HEK293T (cell line): ENCODE measurements around the gene PLA2G2D.

Source experiments
- CTCF ChIA-PET: fragments of 350-600 bp; formaldehyde crosslinking; extraction: SDS; loops from one replicate; lab custom pipeline; 2021; ENCODE audit warnings: antibody characterized with exemption, inconsistent platforms; lab: Yijun Ruan, JAX
- POLR2A ChIA-PET: fragments of 350-600 bp; formaldehyde crosslinking; extraction: SDS; loops from one replicate; lab custom pipeline; 2020; ENCODE audit warnings: antibody characterized with exemption, inconsistent platforms; lab: Yijun Ruan, JAX
- DNase-seq: peaks from one replicate; pipeline ENCODE4 v3.0.0; 2012; ENCODE audit warnings: mixed read lengths; ENCODE audit errors: extremely low spot score
- ARNT ChIP-seq: fragments of 450-650 bp; IDR thresholded peaks from 2 replicates; pipeline ENCODE4 v1.6.1; 2017; ENCODE audit warnings: mild to moderate bottlenecking
- BHLHE40 ChIP-seq: fragments of 450-650 bp; IDR thresholded peaks from 2 replicates; pipeline ENCODE4 v1.6.1; 2016; ENCODE audit warnings: mild to moderate bottlenecking, moderate library complexity, borderline replicate concordance
- CTBP1 ChIP-seq: fragments of 450-650 bp; IDR thresholded peaks from 2 replicates; pipeline ENCODE4 v1.6.1; 2016; ENCODE audit warnings: borderline replicate concordance
- ELF4 ChIP-seq: fragments of 450-650 bp; IDR thresholded peaks from 2 replicates; pipeline ENCODE4 v1.6.1; 2017; ENCODE audit warnings: antibody characterized with exemption
- FOXA1 ChIP-seq: fragments of 450-650 bp; IDR thresholded peaks from 2 replicates; pipeline ENCODE4 v1.6.1; 2016; ENCODE audit warnings: mild to moderate bottlenecking
- FOXK2 ChIP-seq: fragments of 450-650 bp; IDR thresholded peaks from 2 replicates; pipeline ENCODE4 v1.6.1; 2016; ENCODE audit warnings: mild to moderate bottlenecking
- FOXM1 ChIP-seq: fragments of 450-650 bp; IDR thresholded peaks from 2 replicates; pipeline ENCODE4 v1.6.1; 2017; ENCODE audit warnings: mild to moderate bottlenecking, borderline replicate concordance
- HDGF ChIP-seq: fragments of 450-650 bp; IDR thresholded peaks from 2 replicates; pipeline ENCODE4 v1.6.1; 2017; ENCODE audit warnings: antibody characterized with exemption, borderline replicate concordance
- L3MBTL2 ChIP-seq: fragments of 450-650 bp; conservative IDR thresholded peaks from 2 replicates; pipeline ENCODE4 v1.6.1; 2016; ENCODE audit warnings: mild to moderate bottlenecking
- LEF1 ChIP-seq: fragments of 450-650 bp; IDR thresholded peaks from 2 replicates; pipeline ENCODE4 v1.6.1; 2017; ENCODE audit warnings: mild to moderate bottlenecking, borderline replicate concordance
- NFRKB ChIP-seq: fragments of 450-650 bp; IDR thresholded peaks from 2 replicates; pipeline ENCODE4 v1.6.1; 2016; ENCODE audit warnings: mild to moderate bottlenecking, moderate library complexity
- SP1 ChIP-seq: fragments of 450-650 bp; IDR thresholded peaks from 2 replicates; pipeline ENCODE4 v1.6.1; 2017
- SUZ12 ChIP-seq: fragments of 450-650 bp; IDR thresholded peaks from 2 replicates; pipeline ENCODE4 v1.6.1; 2016; ENCODE audit warnings: mild to moderate bottlenecking
- TARDBP ChIP-seq: fragments of 450-650 bp; IDR thresholded peaks from 2 replicates; pipeline ENCODE4 v1.6.1; 2016
- ZNF384 ChIP-seq: fragments of 450-650 bp; IDR thresholded peaks from 2 replicates; pipeline ENCODE4 v1.6.1; 2016
- TF ChIP-seq, protein P1 (sequence below): fragments of 450-650 bp; IDR thresholded peaks from 2 replicates; pipeline ENCODE4 v1.6.1; 2016

The PLA2G2D gene

DNA sequence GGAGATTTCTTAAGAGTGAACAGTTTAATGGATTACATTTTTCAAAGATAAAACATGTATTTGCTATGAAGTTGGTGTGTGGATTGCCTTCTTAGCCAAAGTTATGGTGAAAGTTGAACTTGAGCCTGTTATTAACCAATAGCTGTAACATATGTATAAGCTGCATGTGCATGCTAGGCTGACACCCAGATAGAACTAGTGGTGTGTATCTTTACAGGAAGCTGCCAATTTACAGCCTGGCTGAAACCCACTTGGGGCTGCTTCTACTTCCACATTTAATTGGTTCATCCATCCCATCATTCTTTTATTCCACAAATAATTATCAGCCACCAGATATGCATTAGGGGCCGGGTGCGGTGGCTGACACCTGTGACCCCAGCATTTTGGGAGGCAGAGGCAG lies 46.1 kb downstream of the PLA2G2D start:
- ChIA-PET CTCF (no interaction called here), POLR2A (no interaction called here)
- no peak for DNase-seq
- no peak for TF ChIP-seq BHLHE40
- no peak for TF ChIP-seq TARDBP
- TF ChIP-seq NFRKB: no peak
- no peak for TF ChIP-seq ELF4
- no peak for TF ChIP-seq HDGF
- TF ChIP-seq ZNF384: no peak
- no peak for TF ChIP-seq SUZ12
- no peak for TF ChIP-seq CTBP1
- no peak for TF ChIP-seq FOXM1
- TF ChIP-seq ARNT: no peak

DNA sequence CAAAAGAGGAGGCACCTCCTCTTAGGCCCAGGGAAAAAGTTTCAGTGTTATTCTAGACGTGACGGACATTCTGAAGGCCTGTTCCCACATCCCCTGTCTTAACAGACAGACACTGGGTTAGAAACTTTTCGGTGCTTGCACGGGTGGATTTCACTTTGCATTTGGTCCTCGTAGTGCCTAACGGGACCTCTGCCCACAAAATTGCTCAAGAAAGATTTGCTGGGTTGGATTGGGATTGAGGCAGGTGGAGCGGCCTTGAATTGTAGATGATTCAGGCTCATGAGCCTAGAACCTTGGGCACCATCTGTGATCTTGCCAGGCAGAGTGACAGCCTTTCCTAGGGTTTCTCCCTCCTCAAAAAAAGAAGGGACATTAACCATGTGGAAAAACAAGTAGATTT lies 46.6 kb downstream of the PLA2G2D start:
- DNase-seq: no peak
- ChIA-PET POLR2A (no interaction called here), CTCF (no interaction called here)
- TF ChIP-seq FOXK2: no peak
- TF ChIP-seq SUZ12: no peak
- TF ChIP-seq TARDBP: no peak
- no peak for TF ChIP-seq ELF4
- TF ChIP-seq ARNT: no peak
- TF ChIP-seq BHLHE40: no peak
- no peak for TF ChIP-seq LEF1

DNA sequence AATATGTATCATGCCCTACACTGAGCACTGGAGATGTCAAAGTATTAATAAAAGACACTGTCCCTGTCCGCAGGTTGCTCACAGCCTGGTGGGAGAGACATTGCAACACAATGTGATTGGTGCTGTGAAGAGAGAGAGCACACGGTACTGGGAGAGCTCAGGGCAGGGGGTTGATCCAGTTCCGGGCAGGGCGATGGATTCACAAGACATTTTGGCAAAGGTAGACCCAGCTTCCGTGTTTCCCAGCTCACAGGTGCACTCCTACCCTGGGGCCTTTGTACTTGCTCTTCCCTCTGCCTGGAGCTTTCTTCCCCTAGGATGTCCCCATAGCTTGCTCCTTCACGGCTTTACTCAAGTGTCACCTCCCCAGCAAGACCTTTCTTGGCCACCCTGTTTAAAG lies 47.9 kb downstream of the PLA2G2D start:
- DNase-seq: no peak
- ChIA-PET POLR2A (no interaction called here), CTCF (no interaction called here)
- TF ChIP-seq SUZ12 (no peak), SP1 (no peak), BHLHE40 (no peak), LEF1 (no peak), FOXA1 (no peak), TARDBP (no peak), ELF4 (no peak), NFRKB (no peak), HDGF (no peak), FOXK2 (no peak), CTBP1 (no peak), ARNT (no peak), ZNF384 (no peak), FOXM1 (no peak), L3MBTL2 (no peak)
- TF ChIP-seq, protein P1, sequence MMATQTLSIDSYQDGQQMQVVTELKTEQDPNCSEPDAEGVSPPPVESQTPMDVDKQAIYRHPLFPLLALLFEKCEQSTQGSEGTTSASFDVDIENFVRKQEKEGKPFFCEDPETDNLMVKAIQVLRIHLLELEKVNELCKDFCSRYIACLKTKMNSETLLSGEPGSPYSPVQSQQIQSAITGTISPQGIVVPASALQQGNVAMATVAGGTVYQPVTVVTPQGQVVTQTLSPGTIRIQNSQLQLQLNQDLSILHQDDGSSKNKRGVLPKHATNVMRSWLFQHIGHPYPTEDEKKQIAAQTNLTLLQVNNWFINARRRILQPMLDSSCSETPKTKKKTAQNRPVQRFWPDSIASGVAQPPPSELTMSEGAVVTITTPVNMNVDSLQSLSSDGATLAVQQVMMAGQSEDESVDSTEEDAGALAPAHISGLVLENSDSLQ: no peak

DNA sequence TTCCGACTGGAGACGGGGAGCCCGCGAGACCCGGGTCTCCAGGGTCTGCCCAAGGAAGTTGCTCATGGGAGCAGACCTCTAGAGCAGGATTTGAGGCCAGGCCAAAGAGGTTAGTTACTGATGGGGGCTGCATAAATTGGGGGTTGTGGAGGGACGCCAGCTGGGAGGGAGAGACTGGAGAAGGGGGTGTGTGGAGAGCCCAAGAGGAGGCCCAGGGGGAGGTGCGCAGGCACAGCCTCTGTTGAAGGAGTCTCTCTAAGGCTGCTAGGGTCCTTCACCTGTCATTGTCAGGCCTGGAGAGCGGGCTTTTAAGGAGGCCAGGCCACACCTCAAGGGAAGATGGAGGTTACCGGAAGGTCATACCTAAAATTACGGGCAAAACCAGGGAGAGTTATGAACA lies 49.0 kb downstream of the PLA2G2D start:
- CTCF ChIA-PET: interaction anchor here (0.6 kb wide), 1 partner anchor 516 kb away, joined by 3 read pairs; no protein-coding TSS in a partner anchor

DNA sequence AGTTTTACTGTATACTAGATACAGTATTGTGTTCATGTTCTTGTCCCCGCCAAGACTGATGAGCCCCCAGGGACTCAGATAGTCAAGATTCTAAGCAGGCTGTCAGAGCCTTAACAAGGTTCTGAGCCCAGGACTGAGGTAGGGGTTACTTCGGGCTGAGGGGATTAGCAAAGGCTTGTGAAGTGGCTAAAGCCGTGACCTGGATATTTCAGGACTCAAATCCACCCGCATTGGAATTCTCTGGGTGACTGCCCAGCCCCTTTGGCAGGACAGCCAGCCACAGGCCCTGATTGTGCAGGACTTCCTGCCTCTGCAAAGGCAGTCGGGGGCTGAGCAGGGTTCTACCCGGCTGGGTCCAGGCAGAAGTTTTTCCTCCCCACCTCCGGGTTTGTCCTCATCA lies 49.5 kb downstream of the PLA2G2D start, which contains the start of gene PLA2G5:
Gene PLA2G5, plus strand, starts transcription at position 321 of the 400 bp plus-strand sequence. CDS start 14,637 bp downstream, outside the sequence.
- DNase-seq: no peak
- POLR2A ChIA-PET: no interaction called here
- CTCF ChIA-PET: no interaction called here
- TF ChIP-seq FOXM1 (no peak), FOXK2 (no peak)

More for the DNA sequence above, 49.0 kb downstream of the PLA2G2D start:
- no peak for DNase-seq
- no peak for TF ChIP-seq LEF1
- POLR2A ChIA-PET: no interaction called here

DNA sequence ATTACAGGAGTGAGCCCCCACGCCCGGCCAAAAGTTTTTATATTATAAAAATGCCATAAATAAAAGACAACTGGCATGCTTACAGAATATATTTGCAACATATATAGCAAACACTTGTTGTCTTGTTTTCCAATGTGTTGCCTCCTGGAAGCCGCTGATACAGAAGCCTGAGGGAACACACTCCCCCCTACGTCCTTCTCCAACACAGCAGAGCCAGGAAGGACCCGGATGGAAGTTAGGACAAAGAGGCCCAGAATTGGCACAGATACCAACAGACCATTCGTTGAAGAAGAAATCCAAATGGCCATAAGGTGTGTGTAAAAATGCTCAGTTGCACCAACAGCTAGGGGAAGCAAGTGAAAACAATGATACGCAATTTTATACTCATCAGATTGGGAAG lies 50.6 kb downstream of the PLA2G2D start:
- no peak for DNase-seq
- TF ChIP-seq ZNF384 (no peak), L3MBTL2 (no peak), SUZ12 (no peak), CTBP1 (no peak), ELF4 (no peak), HDGF (no peak), FOXM1 (no peak), FOXA1 (no peak), ARNT (no peak), LEF1 (no peak), NFRKB (no peak), FOXK2 (no peak), BHLHE40 (no peak), TARDBP (no peak), SP1 (no peak)
- TF ChIP-seq, protein P1: no peak
- ChIA-PET CTCF (no interaction called here), POLR2A (no interaction called here)

DNA sequence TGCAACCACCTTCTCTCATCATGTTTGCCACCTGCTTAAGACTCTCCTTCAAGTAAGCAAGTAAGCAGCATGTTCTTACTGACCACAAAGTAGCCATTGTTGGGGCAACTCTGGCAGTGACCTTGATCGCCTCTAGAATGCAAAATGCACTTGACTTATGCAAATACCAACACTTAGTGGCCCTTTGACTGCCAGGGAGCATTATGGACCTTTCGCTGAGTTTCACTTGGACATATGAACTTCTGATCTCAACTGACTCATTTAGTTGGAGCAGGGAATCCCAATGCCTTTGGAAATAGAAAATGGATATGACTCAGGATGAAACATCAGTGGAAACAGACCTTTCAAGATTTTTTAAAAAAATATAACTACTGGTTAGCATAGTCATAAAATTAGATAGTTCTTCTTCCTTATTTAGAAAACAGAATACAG lies 55.5 kb downstream of the PLA2G2D start:
- ChIA-PET CTCF (no interaction called here), POLR2A (no interaction called here)
- TF ChIP-seq SP1 (no peak), CTBP1 (no peak), L3MBTL2 (no peak), BHLHE40 (no peak)
- no peak for DNase-seq
